Activated CD4-positive, alpha-beta memory T cell treated with anti-CD3 and anti-CD28 coated beads, Interleukin-2, amount 10 ng/mL, durations not matched to agents 7 days and 5 days (primary cell): ENCODE data around the gene RNASE8. TPM values are rescaled to one million over a fixed set of nuclear protein-coding genes. Genes with fewer than 3 reads are reported as not detected.

Source experiments
- CTCF ChIA-PET: fragments of 350-600 bp; sonication (Branson Sonifier 250); formaldehyde crosslinking; loops from one replicate; lab custom pipeline; 2021; ENCODE audit warnings: antibody characterized with exemption, inconsistent platforms; lab: Charles Lee
- POLR2A ChIA-PET: fragments of 350-600 bp; sonication (Branson Sonifier 250); formaldehyde crosslinking; loops from one replicate; lab custom pipeline; 2021; ENCODE audit warnings: antibody characterized with exemption; lab: Charles Lee
- DNase-seq: peaks from one replicate; pipeline ENCODE4 v3.0.0-alpha.2; 2020
- H3K27ac Mint-ChIP-seq: one replicate; pipeline ENCODE4 v1.8.0; 2021; ENCODE audit warnings: mild to moderate bottlenecking, mixed read lengths
- H3K27me3 Mint-ChIP-seq: one replicate; pipeline ENCODE4 v1.8.0; 2021; ENCODE audit warnings: mixed read lengths
- H3K36me3 Mint-ChIP-seq: one replicate; pipeline ENCODE4 v1.8.0; 2021; ENCODE audit warnings: low read depth, mixed read lengths
- H3K4me1 Mint-ChIP-seq: one replicate; pipeline ENCODE4 v1.8.0; 2021; ENCODE audit warnings: mixed read lengths
- H3K4me3 Mint-ChIP-seq: one replicate; pipeline ENCODE4 v1.8.0; 2021; ENCODE audit warnings: mild to moderate bottlenecking, mixed read lengths
- H3K9me3 Mint-ChIP-seq: one replicate; pipeline ENCODE4 v1.8.0; 2021; ENCODE audit warnings: mixed read lengths
- total RNA-seq, 2 experiments: library from RNA; stranded (reverse); gene quantifications; one replicate each; pipeline ENCODE4 v1.2.3, GENCODE V29; 2021

Gene RNASE8
- total RNA-seq, 2 experiments from 2014 or later: not detected

DNA sequence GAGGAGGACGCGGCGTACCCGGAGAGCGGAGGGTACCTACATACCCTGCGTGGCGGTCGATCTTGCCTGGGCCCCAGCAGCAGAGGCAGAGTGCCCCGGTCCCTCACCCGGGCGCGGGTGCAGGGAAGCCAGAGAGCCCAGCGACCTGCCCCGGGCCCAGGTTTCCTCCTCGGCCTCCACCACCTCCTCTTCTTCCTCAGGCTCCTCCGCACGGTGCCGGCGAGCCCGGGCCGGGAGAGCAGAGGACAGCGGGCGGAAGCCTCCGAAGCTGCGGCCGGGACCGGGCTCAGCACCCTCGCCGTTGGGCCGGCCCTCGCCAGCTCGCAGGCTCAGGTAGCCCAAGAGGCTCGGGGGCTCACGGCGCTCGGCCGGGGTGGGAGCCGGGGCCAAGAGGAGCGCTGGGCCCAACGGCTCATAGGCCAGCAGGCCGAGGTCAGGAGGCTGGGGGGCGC is 34.2 kb downstream of the RNASE8 start:
- no peak overlapping the region for H3K4me3 Mint-ChIP-seq
- H3K27ac Mint-ChIP-seq: no peak overlapping the region
- POLR2A ChIA-PET: interaction anchor here (1.1 to 2.5 kb wide), 4 partner anchors 12 to 101 kb away, joined by 3 to 22 read pairs (median 6); no protein-coding TSS in a partner anchor
- no peaks in the 10 kb centered on the region for H3K9me3 Mint-ChIP-seq
- H3K27me3 Mint-ChIP-seq: peaks cover 2% of the 10 kb centered on the region
- CTCF ChIA-PET: interaction anchor here (0.9 to 7.8 kb wide), 18 partner anchors 8 to 103 kb away, joined by 3 to 159 read pairs (median 5); partner anchors contain the start of gene TMEM253
- H3K4me1 Mint-ChIP-seq: peaks cover 23% of the 10 kb centered on the region
- no peaks in the 10 kb centered on the region for H3K36me3 Mint-ChIP-seq
- no peak for DNase-seq

- DNase-seq: peak; percentile 90
- Mint-ChIP-seq H3K36me3 (no peaks in the 10 kb centered on the region), H3K9me3 (no peaks in the 10 kb centered on the region), H3K27ac (no peak overlapping the region), H3K4me3 (no peak overlapping the region), H3K27me3 (peaks cover 8% of the 10 kb centered on the region), H3K4me1 (peaks cover 21% of the 10 kb centered on the region)
- ChIA-PET POLR2A (interaction anchor here (1.1 to 2.5 kb wide), 4 partner anchors 11 to 100 kb away, joined by 3 to 22 read pairs (median 6); no protein-coding TSS in a partner anchor), CTCF (interaction anchor here (0.6 to 7.8 kb wide), 19 partner anchors 9 to 750 kb away, joined by 3 to 159 read pairs (median 5); partner anchors contain the start of gene TMEM253)
These were observed 34.8 kb downstream of the RNASE8 start for GRCh38 chr14:21092273-21093011.

DNA sequence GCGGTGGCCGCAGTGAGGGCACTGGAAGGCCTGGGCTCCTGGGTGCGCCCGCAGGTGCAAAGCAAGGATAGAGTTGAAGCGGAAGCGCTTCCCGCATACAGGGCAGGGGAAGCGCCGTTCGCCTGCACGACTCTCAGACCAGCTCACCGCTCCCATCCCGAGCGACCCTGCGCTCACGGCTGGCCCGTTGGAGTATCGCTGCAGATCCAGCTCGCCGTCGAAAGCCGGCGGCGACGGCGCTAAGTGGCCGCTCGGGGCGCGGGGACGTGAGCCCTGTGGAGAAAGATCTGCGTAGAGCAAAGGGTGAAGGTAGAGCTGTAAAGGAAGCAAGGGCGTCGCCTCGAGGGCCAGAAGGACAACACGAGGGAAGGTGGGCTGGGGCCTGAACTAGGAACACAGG is 35.4 kb downstream of the RNASE8 start:
- DNase-seq: no peak
- H3K4me3 Mint-ChIP-seq: no peak overlapping the region
- H3K9me3 Mint-ChIP-seq: no peaks in the 10 kb centered on the region
- H3K4me1 Mint-ChIP-seq: peaks cover 16% of the 10 kb centered on the region
- CTCF ChIA-PET: interaction anchor here (0.6 to 7.8 kb wide), 20 partner anchors 9 to 751 kb away, joined by 3 to 159 read pairs (median 4); partner anchors contain the start of gene TMEM253
- no peaks in the 10 kb centered on the region for H3K36me3 Mint-ChIP-seq
- H3K27ac Mint-ChIP-seq: no peak overlapping the region
- POLR2A ChIA-PET: interaction anchor here (1.1 to 2.5 kb wide), 4 partner anchors 11 to 100 kb away, joined by 3 to 22 read pairs (median 6); no protein-coding TSS in a partner anchor
- peaks cover 9% of the 10 kb centered on the region for H3K27me3 Mint-ChIP-seq

DNA sequence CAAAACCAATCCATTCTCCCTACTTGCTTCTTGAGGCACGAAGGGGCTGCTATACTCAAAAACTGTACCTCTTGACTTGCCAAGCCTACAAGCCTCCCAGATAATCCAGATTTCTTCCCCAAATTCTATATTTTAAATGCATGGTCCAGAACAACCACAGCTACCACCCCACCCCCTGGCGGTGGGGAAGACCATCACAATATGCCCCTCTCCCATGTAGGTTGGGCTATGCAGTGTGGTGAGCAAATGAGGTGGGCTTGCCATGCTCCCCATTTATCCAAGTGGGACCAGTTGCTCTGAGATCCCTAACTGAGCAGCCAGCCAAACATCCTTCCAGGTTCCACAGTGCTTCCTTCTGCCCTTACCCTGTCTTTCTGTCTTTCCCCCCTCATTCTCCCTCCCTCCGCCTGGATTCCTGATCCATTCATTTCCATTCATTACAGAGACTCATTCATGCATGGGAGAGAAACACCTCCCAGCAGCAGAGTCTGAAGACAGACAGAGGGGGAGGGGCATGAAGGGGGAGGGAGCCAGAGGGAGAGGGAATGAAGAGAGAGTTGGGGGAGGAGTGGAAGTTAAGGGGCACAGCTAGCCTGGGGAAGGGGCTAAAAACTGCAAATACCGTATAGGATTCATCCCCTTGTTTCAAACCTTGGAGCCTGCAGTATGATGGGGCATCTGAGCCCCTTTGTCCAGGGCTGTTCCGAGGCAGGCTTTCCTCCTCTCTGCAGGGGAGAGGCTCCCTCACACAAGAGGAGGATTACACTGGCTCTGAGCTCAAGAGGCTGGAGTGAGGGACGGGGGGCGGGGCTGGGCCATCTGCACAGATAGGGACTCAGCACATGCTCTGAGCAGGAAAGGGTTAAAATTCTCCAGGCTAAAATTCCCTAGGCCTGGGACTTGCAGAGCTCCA is 36.4 kb downstream of the RNASE8 start:
- ChIA-PET CTCF (interaction anchor here (0.7 to 7.8 kb wide), 10 partner anchors 10 to 97 kb away, joined by 3 to 159 read pairs (median 11); partner anchors contain the start of gene TMEM253), POLR2A (interaction anchor here (0.6 to 2.5 kb wide), 4 partner anchors 9 to 79 kb away, joined by 3 to 15 read pairs (median 5); no protein-coding TSS in a partner anchor)
- no peak for DNase-seq
- Mint-ChIP-seq H3K9me3 (no peaks in the 10 kb centered on the region), H3K27ac (no peak overlapping the region), H3K27me3 (peaks cover 13% of the 10 kb centered on the region), H3K36me3 (no peaks in the 10 kb centered on the region), H3K4me1 (peaks cover 15% of the 10 kb centered on the region), H3K4me3 (no peak overlapping the region)

GRCh38 chr14:21095430-21096205 is 38.0 kb downstream of the RNASE8 start:
- ChIA-PET CTCF (interaction anchor here (1.0 to 7.8 kb wide), 5 partner anchors 8 to 81 kb away, joined by 3 to 159 read pairs (median 5); partner anchors contain the start of gene TMEM253), POLR2A (interaction anchor here (0.9 to 2.5 kb wide), 2 partner anchors 8 to 25 kb away, joined by 4 to 15 read pairs; no protein-coding TSS in a partner anchor)
- Mint-ChIP-seq H3K36me3 (no peaks in the 10 kb centered on the region), H3K9me3 (no peaks in the 10 kb centered on the region), H3K4me1 (peaks cover 25% of the 10 kb centered on the region), H3K27ac (no peak overlapping the region), H3K27me3 (peaks cover 22% of the 10 kb centered on the region), H3K4me3 (no peak overlapping the region)
- DNase-seq: no peak

- Mint-ChIP-seq H3K36me3 (no peaks in the 10 kb centered on the region), H3K27ac (no peak overlapping the region), H3K27me3 (peaks cover 22% of the 10 kb centered on the region), H3K9me3 (no peaks in the 10 kb centered on the region), H3K4me1 (peaks cover 28% of the 10 kb centered on the region), H3K4me3 (no peak overlapping the region)
- ChIA-PET POLR2A (interaction anchor here (2.5 kb wide), 1 partner anchor 7 kb away, joined by 15 read pairs; no protein-coding TSS in a partner anchor), CTCF (interaction anchor here (1.0 to 7.8 kb wide), 5 partner anchors 8 to 81 kb away, joined by 3 to 159 read pairs (median 5); partner anchors contain the start of gene TMEM253)
- no peak for DNase-seq
These were observed 38.8 kb downstream of the RNASE8 start for GRCh38 chr14:21096438-21096837.

DNA sequence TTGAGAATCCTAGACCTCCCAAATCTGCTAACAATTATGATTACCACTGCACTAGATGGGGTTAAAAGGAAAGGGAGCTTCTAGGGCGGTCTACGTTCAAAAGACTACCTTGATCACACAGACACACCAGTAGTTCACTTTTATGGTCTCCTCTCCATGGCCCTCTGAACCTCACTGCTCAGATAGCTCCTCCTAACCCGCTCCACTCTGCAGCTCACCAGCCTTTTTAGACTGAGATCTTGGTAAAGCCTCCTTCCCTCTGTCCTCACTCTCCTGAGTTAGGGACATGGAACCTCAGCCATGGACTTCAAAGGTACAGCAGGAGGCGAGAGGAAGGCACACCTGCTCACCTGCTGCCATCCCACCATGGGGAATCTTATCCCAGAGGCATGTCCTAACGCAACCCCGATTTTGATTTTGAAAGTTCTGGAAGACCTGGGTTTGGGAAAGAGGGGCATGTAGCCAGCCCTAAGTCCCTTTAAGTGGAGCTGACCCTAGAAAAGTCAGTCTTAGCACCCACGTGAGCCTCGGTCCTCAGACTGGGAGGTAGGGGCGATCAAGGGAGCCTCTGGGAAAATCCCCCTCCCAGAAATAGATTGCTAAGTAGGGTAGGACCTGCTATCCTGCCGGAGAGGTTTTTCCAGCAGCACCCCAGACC is 39.5 kb downstream of the RNASE8 start:
- no peak for DNase-seq
- Mint-ChIP-seq H3K9me3 (no peaks in the 10 kb centered on the region), H3K27ac (no peak overlapping the region), H3K36me3 (no peaks in the 10 kb centered on the region), H3K4me3 (peak overlapping the region; percentile 62), H3K27me3 (peaks cover 22% of the 10 kb centered on the region), H3K4me1 (peaks cover 34% of the 10 kb centered on the region)
- ChIA-PET CTCF (interaction anchor here (5.9 to 7.8 kb wide), 2 partner anchors 7 to 82 kb away, joined by 79 to 159 read pairs; partner anchors contain the start of gene TMEM253), POLR2A (no interaction called here)

DNA sequence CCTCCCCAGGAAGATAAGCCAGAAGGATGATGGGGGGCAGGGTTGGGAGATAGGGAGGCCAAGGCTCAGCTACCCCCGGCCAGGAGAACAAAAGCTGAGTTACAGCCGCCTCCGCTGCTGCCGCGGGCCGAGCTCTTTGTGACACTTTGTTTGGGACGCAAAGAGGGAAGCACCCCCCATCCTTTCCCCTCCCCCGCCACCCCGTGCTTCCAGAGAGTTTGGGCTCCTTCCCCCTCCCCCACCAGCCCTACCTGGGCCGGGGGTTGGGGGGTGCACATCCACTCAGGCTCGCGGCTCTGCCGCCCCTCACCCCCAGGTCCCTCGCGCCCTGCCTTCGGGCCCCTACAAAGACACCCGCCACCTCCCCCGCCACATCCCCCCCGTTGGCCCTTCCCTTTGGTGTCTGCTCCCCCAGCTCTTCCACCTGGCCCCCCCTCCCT is 40.0 kb downstream of the RNASE8 start:
- Mint-ChIP-seq H3K4me3 (peak overlapping the region; percentile 62), H3K27me3 (peaks cover 22% of the 10 kb centered on the region), H3K36me3 (no peaks in the 10 kb centered on the region), H3K27ac (no peak overlapping the region), H3K4me1 (peaks cover 36% of the 10 kb centered on the region), H3K9me3 (no peaks in the 10 kb centered on the region)
- POLR2A ChIA-PET: no interaction called here
- CTCF ChIA-PET: interaction anchor here (7.8 kb wide), 1 partner anchor 83 kb away, joined by 79 read pairs; no protein-coding TSS in a partner anchor
- no peak for DNase-seq

DNA sequence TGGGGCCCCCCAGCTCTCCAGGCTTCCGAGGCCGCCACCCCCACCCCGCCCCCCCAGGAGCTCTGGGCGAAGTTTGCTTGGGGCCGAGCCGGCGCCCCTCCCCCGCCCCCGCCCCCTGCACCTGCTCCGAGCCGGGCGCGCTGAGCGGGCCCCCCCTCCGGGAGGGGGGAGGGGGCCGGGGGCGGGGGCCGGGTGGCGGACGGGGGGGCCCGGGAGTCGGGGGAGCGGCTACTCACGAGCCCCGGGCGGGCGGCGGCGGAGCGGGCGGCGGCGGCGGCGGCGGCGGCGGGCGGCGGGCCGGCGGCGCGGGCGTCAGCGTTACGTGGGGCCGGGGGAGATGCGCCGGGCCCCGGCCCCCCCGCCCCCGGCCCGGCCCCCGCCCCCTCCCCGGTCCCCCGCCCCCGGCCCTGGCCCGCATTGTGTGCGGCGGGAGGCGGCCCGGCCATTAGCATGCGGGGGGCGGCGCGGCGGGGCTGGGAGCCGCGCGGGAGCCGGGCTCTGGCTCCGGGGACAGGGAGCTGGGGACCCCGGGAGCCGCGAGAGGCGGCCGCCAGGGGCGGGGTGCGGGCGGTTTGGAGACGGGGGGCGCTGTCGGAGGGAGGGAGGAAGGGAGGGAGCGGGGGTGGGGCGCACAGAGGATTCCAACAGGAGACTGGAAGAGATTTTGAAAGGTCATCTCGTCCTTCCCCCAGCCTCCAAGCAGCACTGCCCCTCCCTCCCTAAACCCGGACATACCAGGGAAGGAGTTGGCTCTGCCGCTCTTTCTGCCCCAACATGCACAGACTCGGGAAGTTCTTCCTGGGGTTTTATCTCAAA is 40.7 kb downstream of the RNASE8 start, which contains the start of gene ZNF219:
TSS of gene ZNF219 (minus strand) at position 580 of the 816 bp plus-strand sequence. CDS start 5,064 bp downstream, outside the sequence.
- Mint-ChIP-seq H3K4me3 (peak within 1 kb of the TSS; percentile 78), H3K36me3 (no peaks in the 10 kb centered on the region), H3K4me1 (peaks cover 40% of the 10 kb centered on the region), H3K27ac (no peak within 1 kb of the TSS), H3K27me3 (peaks cover 22% of the 10 kb centered on the region), H3K9me3 (no peaks in the 10 kb centered on the region)
- POLR2A ChIA-PET: no interaction called here
- CTCF ChIA-PET: interaction anchor here (7.8 kb wide), 1 partner anchor 83 kb away, joined by 79 read pairs; no protein-coding TSS in a partner anchor
- no peak for DNase-seq

GRCh38 chr14:21098892-21099595 is 41.4 kb downstream of the RNASE8 start:
- ChIA-PET POLR2A (no interaction called here), CTCF (interaction anchor here (7.8 kb wide), 1 partner anchor 84 kb away, joined by 79 read pairs; no protein-coding TSS in a partner anchor)
- no peaks in the 10 kb centered on the region for H3K36me3 Mint-ChIP-seq
- no peak overlapping the region for H3K27ac Mint-ChIP-seq
- H3K27me3 Mint-ChIP-seq: peaks cover 22% of the 10 kb centered on the region
- H3K4me3 Mint-ChIP-seq: peak overlapping the region; percentile 78
- peaks cover 42% of the 10 kb centered on the region for H3K4me1 Mint-ChIP-seq
- DNase-seq: no peak
- no peaks in the 10 kb centered on the region for H3K9me3 Mint-ChIP-seq
